ENCODE results near the gene RUNX1.

The RUNX1 gene

DNA sequence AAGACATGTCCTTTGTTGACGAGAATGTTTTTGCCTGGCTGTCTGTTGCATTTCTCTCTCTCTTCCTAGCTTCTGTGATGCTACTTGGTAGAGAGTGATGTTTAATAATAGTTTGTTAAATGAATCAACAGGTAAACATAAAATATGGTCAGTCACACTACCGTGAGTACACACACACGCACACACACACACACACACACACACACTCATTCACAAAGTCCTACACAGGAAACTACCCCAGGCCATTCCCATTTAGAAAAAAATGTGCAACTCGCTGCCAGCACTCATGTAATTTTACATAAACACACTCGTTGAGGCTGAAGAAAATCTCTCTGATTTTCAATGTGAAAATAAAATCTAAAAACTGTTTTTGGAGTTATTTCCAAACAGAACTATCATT lies 38.7 kb downstream of the RUNX1 start:
- Histone ChIP-seq H3K9ac (ENCODE audit: low read depth, low read length) (no peak overlapping the region), H3K36me3 (ENCODE audit: insufficient read depth, low read length) (peaks cover 11% of the 10 kb centered on the region), H3K4me1 (ENCODE audit: control insufficient read depth, insufficient read depth, low read length) (peaks cover 11% of the 10 kb centered on the region), H3K4me3 (ENCODE audit: low read length) (no peak overlapping the region), H3K9me3 (replicated peaks; ENCODE audit: low read length) (no peaks in the 10 kb centered on the region), H3K4me2 (ENCODE audit: low read length) (no peak overlapping the region), H3K27me3 (ENCODE audit: control insufficient read depth, insufficient read depth, low read length) (no peaks in the 10 kb centered on the region)

GRCh38 chr21:35007348-35007747 lies 41.8 kb downstream of the RUNX1 start:
- H3K4me1 ChIP-seq (ENCODE audit: control insufficient read depth, insufficient read depth, low read length), result peaks cover 37% of the 10 kb centered on the region
- no peak overlapping the region for H3K4me2 ChIP-seq (ENCODE audit: low read length)
- H3K9me3 ChIP-seq (replicated peaks; ENCODE audit: low read length), result no peaks in the 10 kb centered on the region
- no peak overlapping the region for H3K4me3 ChIP-seq (ENCODE audit: low read length)
- H3K27me3 ChIP-seq (ENCODE audit: control insufficient read depth, insufficient read depth, low read length), result no peaks in the 10 kb centered on the region
- peaks cover 5% of the 10 kb centered on the region for H3K36me3 ChIP-seq (ENCODE audit: insufficient read depth, low read length)
- H3K9ac ChIP-seq (ENCODE audit: low read depth, low read length), result no peak overlapping the region

DNA sequence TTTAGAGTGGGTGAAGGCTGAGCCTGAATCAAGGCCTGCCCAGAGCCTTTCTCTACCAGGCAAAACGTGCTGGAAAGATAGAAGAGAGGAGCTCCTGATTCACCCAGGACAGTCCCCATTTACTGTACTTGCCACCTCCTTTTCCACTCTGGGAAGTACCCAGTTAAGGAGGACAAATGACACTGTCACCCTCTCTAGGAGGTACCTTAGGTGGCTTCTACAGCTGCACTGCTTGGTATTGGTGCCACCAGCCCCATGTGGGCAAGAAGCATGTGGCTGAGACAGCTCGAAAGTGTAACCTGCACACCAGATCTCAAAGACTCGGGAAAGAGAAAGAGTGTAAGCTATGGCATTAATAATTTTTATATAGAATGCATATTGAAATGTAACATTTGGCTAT lies 42.3 kb downstream of the RUNX1 start:
- H3K9me3 ChIP-seq (replicated peaks; ENCODE audit: low read length), result no peaks in the 10 kb centered on the region
- no peak overlapping the region for H3K4me2 ChIP-seq (ENCODE audit: low read length)
- H3K9ac ChIP-seq (ENCODE audit: low read depth, low read length), result no peak overlapping the region
- no peaks in the 10 kb centered on the region for H3K27me3 ChIP-seq (ENCODE audit: control insufficient read depth, insufficient read depth, low read length)
- H3K36me3 ChIP-seq (ENCODE audit: insufficient read depth, low read length), result peaks cover 5% of the 10 kb centered on the region
- H3K4me1 ChIP-seq (ENCODE audit: control insufficient read depth, insufficient read depth, low read length), result peaks cover 37% of the 10 kb centered on the region
- no peak overlapping the region for H3K4me3 ChIP-seq (ENCODE audit: low read length)

DNA sequence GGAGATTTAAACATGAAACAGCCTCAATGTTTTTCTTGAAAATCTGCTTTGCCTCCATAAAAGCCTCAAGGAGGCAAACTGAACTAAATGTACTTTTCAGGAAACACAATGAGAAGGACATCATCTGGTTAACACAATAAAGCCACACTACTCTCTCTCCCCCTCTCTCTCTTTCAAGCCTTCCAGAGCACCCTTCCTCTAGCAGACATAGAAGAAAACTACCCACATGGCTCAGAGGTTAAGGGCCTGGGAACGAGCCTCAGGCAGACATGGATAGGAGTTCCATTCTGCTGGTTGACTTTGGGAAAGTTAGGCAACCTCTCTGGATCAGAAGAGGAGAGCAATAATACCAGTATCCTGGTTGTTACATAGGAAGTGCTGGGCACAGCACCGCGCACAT lies 42.9 kb downstream of the RUNX1 start:
- peaks cover 32% of the 10 kb centered on the region for H3K4me1 ChIP-seq (ENCODE audit: control insufficient read depth, insufficient read depth, low read length)

DNA sequence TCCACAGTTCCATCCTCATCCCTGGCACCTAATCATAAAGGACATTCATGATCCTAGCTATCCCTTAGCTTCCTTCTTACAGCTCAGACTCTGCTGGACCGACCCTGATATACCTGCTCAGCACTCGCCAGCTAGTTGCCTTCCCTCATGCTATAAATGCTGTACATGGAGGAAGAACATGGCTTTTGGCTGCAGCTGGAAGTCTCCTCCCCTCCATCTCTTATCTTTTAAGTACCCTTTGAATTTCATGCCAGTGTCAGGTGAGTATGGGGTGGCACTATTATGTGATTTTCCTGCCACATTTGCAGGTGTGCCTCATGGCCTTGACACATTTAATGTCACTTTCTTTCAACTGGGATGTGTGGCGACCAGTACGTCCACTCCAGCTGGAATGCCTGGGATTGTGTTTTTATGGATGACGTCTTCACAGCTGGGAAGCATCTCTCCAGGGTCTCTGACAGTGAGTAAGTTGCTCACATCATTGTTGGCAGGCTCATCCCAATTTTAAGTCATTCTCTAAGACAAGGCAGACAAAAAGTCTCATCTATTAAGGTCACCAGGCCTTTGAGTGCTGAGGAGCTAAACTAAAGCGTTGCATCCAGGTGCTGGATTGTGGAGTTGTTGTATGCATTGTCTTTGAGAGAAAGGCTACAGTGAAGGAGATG lies 43.4 kb downstream of the RUNX1 start:
- H3K36me3 ChIP-seq (ENCODE audit: insufficient read depth, low read length), result peaks cover 5% of the 10 kb centered on the region
- H3K27me3 ChIP-seq (ENCODE audit: control insufficient read depth, insufficient read depth, low read length), result no peaks in the 10 kb centered on the region
- no peaks in the 10 kb centered on the region for H3K9me3 ChIP-seq (replicated peaks; ENCODE audit: low read length)
- no peak overlapping the region for H3K9ac ChIP-seq (ENCODE audit: low read depth, low read length)
- peaks cover 29% of the 10 kb centered on the region for H3K4me1 ChIP-seq (ENCODE audit: control insufficient read depth, insufficient read depth, low read length)
- H3K4me2 ChIP-seq (ENCODE audit: low read length), result no peak overlapping the region
- no peak overlapping the region for H3K4me3 ChIP-seq (ENCODE audit: low read length)

More for the DNA sequence above, 42.9 kb downstream of the RUNX1 start:
- no peak overlapping the region for H3K9ac ChIP-seq (ENCODE audit: low read depth, low read length)
- peaks cover 5% of the 10 kb centered on the region for H3K36me3 ChIP-seq (ENCODE audit: insufficient read depth, low read length)
- no peaks in the 10 kb centered on the region for H3K27me3 ChIP-seq (ENCODE audit: control insufficient read depth, insufficient read depth, low read length)
- no peak overlapping the region for H3K4me2 ChIP-seq (ENCODE audit: low read length)
- no peaks in the 10 kb centered on the region for H3K9me3 ChIP-seq (replicated peaks; ENCODE audit: low read length)
- no peak overlapping the region for H3K4me3 ChIP-seq (ENCODE audit: low read length)

DNA sequence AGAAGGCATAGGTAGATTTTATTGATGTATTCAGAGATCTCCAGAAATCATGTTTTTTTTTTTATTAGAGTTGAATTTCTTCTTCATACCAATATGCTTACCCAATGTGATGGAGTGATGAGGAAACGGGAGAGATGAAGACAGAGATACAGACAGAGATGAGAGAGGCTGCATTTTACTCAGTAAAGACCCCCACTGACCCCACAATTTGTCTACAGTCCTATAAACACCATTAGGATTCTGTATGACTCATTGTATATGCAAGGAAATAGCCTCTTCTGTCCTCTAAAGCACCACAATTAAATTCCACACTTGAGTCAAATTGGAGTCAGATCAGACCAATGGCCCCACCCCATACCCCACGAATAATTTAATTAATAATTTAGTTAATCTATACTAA lies 44.0 kb downstream of the RUNX1 start:
- Histone ChIP-seq H3K27me3 (ENCODE audit: control insufficient read depth, insufficient read depth, low read length) (no peaks in the 10 kb centered on the region), H3K9me3 (replicated peaks; ENCODE audit: low read length) (no peaks in the 10 kb centered on the region), H3K4me2 (ENCODE audit: low read length) (no peak overlapping the region), H3K4me1 (ENCODE audit: control insufficient read depth, insufficient read depth, low read length) (peaks cover 29% of the 10 kb centered on the region), H3K36me3 (ENCODE audit: insufficient read depth, low read length) (peaks cover 5% of the 10 kb centered on the region), H3K4me3 (ENCODE audit: low read length) (no peak overlapping the region), H3K9ac (ENCODE audit: low read depth, low read length) (no peak overlapping the region)

DNA sequence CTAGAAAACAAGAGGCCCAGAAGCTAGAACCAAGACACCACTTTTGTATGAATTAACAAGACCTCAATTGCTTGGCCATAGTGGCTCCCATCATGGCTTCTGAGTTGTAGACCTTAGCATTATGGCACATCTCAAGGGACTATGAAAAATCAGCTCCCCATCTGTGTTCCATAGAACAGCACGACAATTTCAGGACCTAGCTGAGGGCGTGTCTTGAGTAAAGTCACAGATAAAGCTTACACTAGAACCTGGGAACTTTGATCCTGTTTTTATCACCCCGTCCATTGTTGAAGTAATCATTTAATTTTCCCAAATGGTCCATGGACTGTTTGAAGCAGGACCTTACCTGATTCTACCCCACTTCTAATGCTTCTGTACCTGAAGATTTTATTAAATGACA lies 44.8 kb downstream of the RUNX1 start:
- H3K4me2 ChIP-seq (ENCODE audit: low read length), result no peak overlapping the region
- no peaks in the 10 kb centered on the region for H3K27me3 ChIP-seq (ENCODE audit: control insufficient read depth, insufficient read depth, low read length)
- H3K9ac ChIP-seq (ENCODE audit: low read depth, low read length), result no peak overlapping the region
- no peak overlapping the region for H3K4me3 ChIP-seq (ENCODE audit: low read length)
- no peaks in the 10 kb centered on the region for H3K9me3 ChIP-seq (replicated peaks; ENCODE audit: low read length)
- peaks cover 36% of the 10 kb centered on the region for H3K4me1 ChIP-seq (ENCODE audit: control insufficient read depth, insufficient read depth, low read length)
- peaks cover 5% of the 10 kb centered on the region for H3K36me3 ChIP-seq (ENCODE audit: insufficient read depth, low read length)

GRCh38 chr21:35002879-35003722 lies 46.0 kb downstream of the RUNX1 start:
- H3K9ac ChIP-seq (ENCODE audit: low read depth, low read length), result peak overlapping the region; percentile 0
- H3K4me1 ChIP-seq (ENCODE audit: control insufficient read depth, insufficient read depth, low read length), result peaks cover 43% of the 10 kb centered on the region
- H3K4me2 ChIP-seq (ENCODE audit: low read length), result no peak overlapping the region
- no peak overlapping the region for H3K4me3 ChIP-seq (ENCODE audit: low read length)
- peaks cover 2% of the 10 kb centered on the region for H3K36me3 ChIP-seq (ENCODE audit: insufficient read depth, low read length)
- H3K27me3 ChIP-seq (ENCODE audit: control insufficient read depth, insufficient read depth, low read length), result no peaks in the 10 kb centered on the region
- H3K9me3 ChIP-seq (replicated peaks; ENCODE audit: low read length), result no peaks in the 10 kb centered on the region

GRCh38 chr21:34999397-34999941 lies 49.6 kb downstream of the RUNX1 start:
- H3K4me1 ChIP-seq (ENCODE audit: control insufficient read depth, insufficient read depth, low read length), result peaks cover 63% of the 10 kb centered on the region
- H3K9ac ChIP-seq (ENCODE audit: low read depth, low read length), result peak overlapping the region; percentile 14
- H3K9me3 ChIP-seq (replicated peaks; ENCODE audit: low read length), result no peaks in the 10 kb centered on the region
- no peaks in the 10 kb centered on the region for H3K27me3 ChIP-seq (ENCODE audit: control insufficient read depth, insufficient read depth, low read length)
- no peaks in the 10 kb centered on the region for H3K36me3 ChIP-seq (ENCODE audit: insufficient read depth, low read length)
- H3K4me2 ChIP-seq (ENCODE audit: low read length), result no peak overlapping the region
- H3K4me3 ChIP-seq (ENCODE audit: low read length), result no peak overlapping the region

- H3K4me1 ChIP-seq (ENCODE audit: control insufficient read depth, insufficient read depth, low read length), result peaks cover 53% of the 10 kb centered on the region
- no peaks in the 10 kb centered on the region for H3K9me3 ChIP-seq (replicated peaks; ENCODE audit: low read length)
- no peak overlapping the region for H3K4me3 ChIP-seq (ENCODE audit: low read length)
- H3K4me2 ChIP-seq (ENCODE audit: low read length), result no peak overlapping the region
- H3K36me3 ChIP-seq (ENCODE audit: insufficient read depth, low read length), result no peaks in the 10 kb centered on the region
- no peak overlapping the region for H3K9ac ChIP-seq (ENCODE audit: low read depth, low read length)
- no peaks in the 10 kb centered on the region for H3K27me3 ChIP-seq (ENCODE audit: control insufficient read depth, insufficient read depth, low read length)
Measured at GRCh38 chr21:34998176-34998575, 50.9 kb downstream of the RUNX1 start.

GRCh38 chr21:34997294-34997693 lies 51.8 kb downstream of the RUNX1 start:
- Histone ChIP-seq H3K9ac (ENCODE audit: low read depth, low read length) (no peak overlapping the region), H3K9me3 (replicated peaks; ENCODE audit: low read length) (no peaks in the 10 kb centered on the region), H3K36me3 (ENCODE audit: insufficient read depth, low read length) (no peaks in the 10 kb centered on the region), H3K4me2 (ENCODE audit: low read length) (no peak overlapping the region), H3K4me1 (ENCODE audit: control insufficient read depth, insufficient read depth, low read length) (peaks cover 51% of the 10 kb centered on the region), H3K27me3 (ENCODE audit: control insufficient read depth, insufficient read depth, low read length) (no peaks in the 10 kb centered on the region), H3K4me3 (ENCODE audit: low read length) (no peak overlapping the region)

Measured in skeletal muscle satellite cell (primary cell).